DLD1 (cell line): ENCODE measurements around the gene COL9A2.
"Not testable (repeated sequence)": the region's sequence is repeated elsewhere in the genome, so short reads cannot be mapped to it uniquely, and the experiment has no call there.

Source experiments
- in situ Hi-C: cut with HindIII; loops from 2 replicates; pipeline ENCODE4 v1.10.0; 2017; ENCODE audit warnings: low sequenced_read_pairs

The COL9A2 gene

GRCh38 chr1:40316595-40317393, at the start of gene COL9A2:
TSS of gene COL9A2 (minus strand) at chr1:40317286. CDS start at chr1:40317197, 89 bp downstream.
- in situ Hi-C loops = no loop called here

- in situ Hi-C loops = no loop called here
These were observed 46.6 kb upstream of the COL9A2 start for GRCh38 chr1:40363721-40364120.

GRCh38 chr1:40362699-40363098, 45.6 kb upstream of the COL9A2 start:
- in situ Hi-C loops = no loop called here

DNA sequence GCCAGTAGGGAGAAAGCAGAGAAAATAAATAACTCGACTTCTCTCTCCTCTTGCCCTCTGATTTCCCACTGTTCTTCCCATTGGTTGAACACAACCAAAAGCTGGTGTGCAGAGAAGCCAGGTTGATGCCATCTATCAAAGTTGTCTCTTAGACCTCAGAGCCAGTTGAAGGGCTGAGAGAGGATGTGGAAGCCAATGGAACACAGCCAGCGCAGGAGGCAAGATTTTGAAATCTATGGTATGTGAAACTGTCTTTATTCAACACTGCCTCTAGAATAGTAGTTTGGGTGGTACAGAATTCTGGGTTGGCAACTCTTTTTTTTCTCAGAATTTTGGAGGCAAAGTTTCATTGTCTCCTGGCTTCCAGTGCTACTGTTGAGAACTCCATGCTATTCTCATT, 45.1 kb upstream of the COL9A2 start:
- in situ Hi-C loops = no loop called here

DNA sequence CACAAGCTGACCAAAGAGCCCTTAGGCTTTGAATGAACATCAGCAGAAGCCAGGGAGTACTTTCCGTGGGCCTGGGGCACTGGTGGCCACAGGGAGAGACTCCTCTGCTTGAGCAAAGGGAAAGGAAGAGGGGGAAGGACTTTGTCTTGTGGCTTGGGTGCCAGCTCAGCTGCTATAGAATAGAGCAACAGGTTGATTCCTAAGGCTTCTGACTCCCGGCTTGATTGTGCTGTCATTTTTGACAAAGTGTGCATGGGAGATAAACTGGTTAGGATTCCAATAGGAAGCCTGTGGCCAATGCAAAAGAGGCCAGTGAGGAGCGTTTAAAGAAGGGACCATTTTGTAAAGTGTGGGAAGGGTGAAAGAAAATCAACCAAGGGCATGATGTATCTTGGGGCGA, 44.6 kb upstream of the COL9A2 start:
- in situ Hi-C loops = no loop called here

DNA sequence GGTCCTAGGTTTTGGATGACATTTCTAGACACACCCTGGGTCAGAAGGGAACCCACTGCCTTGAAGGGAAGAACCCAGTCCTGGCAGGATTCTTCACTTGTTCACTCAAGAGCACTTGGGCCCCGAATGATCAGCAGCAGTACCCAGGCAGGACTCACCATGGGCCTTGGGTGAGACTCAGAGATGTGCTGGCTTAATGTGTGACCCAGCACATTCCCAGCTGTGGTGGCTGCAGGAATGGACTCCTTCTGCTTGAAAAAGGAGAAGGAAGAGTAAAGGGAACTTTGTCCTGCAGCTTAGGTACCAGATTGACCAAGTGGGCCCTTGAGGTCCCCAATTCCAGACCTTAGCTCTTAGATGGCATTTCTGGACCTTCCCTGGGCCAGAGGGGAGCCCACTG, 44.1 kb upstream of the COL9A2 start:
- in situ Hi-C loops = no loop called here

DNA sequence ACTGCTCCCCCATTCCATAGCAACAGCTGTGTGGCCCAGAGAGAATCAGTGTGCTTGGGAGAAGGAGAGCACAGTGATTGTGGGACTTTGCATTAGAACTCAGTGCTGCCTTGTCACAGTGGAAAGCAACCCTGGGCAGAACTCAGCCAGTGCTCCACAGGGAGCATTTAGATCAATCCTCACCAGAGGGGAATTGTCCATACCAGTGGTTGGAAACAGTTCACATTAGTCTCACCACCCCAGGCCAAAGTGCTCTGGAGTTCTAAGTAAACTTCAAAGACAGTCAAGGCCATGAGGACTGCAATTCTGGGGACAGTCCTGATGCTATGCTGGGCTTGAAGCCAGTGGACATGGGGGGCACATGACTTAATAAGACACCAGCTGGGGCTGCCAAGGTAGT, 43.5 kb upstream of the COL9A2 start:
- in situ Hi-C loops = no loop called here

- in situ Hi-C loops = no loop called here
These were observed 40.5 kb upstream of the COL9A2 start for GRCh38 chr1:40357625-40358024.

GRCh38 chr1:40353082-40353481, 36.0 kb upstream of the COL9A2 start:
- in situ Hi-C loops = no loop called here

- in situ Hi-C loops = no loop called here
These were observed 35.0 kb upstream of the COL9A2 start for GRCh38 chr1:40352126-40352525.

- in situ Hi-C loops = no loop called here
These were observed 34.0 kb upstream of the COL9A2 start for GRCh38 chr1:40351124-40351523.

- in situ Hi-C loops = no loop called here
These were observed 33.3 kb upstream of the COL9A2 start for GRCh38 chr1:40350391-40350790.

GRCh38 chr1:40344597-40344996, 27.5 kb upstream of the COL9A2 start:
- in situ Hi-C loops = no loop called here

DNA sequence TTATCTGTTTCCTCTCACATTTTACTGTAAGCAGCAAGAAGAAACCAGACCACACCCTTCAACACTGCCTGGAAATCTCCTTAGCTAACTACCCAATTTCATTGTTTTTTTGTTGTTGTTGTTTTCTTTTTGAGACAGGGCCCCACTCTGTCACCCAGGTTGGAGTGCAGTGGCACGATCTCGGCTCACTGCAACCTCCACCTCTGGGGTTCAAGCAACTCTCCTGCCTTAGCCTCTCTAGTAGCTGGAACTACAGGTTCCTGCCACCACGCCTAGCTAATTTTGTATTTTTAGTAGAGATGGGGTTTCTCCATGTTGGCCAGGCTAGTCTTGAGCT, 25.3 kb upstream of the COL9A2 start:
- in situ Hi-C loops = not testable (repeated sequence)

DNA sequence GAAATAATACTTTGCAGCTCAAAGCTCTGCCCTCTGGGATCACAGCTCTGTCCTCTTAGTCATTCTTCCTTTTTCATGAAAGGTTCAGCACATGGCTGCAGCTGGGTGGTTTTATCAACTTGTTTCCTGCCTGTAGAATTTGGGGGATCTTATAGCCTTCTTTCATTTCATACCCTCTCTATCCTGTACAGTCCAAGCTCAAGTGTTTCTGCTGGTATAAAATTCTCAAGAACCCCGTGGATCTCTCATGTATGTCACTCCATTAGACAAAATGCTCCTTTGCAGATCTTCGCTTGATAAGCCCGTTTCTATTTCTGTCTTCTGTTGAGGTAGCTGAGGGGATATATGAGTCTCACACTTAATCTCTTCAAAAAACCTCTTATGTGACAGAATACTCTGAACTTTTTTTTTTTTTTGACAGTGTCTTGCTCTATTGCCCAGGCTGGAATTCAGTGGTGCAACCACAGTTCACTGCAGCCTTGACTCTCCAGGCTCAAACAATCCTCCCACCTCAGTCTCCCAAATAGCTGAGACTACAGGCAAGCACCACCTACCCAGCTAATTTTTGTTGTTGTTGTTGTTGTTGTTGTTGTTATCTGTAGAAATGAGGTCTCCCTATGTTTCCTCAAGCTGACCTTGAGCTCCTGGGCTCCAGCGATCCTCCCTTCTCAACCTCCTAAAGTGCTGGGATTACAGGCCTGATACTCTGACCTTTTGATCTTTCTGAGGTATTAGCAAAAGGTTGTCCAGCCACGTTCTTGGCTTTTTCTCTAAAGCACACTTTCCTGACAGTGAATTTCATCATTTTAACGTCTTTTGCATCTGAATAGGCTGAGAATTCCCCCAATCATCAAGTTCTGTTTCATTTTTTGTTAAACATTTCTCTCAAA, 24.6 kb upstream of the COL9A2 start:
- in situ Hi-C loops = no loop called here

DNA sequence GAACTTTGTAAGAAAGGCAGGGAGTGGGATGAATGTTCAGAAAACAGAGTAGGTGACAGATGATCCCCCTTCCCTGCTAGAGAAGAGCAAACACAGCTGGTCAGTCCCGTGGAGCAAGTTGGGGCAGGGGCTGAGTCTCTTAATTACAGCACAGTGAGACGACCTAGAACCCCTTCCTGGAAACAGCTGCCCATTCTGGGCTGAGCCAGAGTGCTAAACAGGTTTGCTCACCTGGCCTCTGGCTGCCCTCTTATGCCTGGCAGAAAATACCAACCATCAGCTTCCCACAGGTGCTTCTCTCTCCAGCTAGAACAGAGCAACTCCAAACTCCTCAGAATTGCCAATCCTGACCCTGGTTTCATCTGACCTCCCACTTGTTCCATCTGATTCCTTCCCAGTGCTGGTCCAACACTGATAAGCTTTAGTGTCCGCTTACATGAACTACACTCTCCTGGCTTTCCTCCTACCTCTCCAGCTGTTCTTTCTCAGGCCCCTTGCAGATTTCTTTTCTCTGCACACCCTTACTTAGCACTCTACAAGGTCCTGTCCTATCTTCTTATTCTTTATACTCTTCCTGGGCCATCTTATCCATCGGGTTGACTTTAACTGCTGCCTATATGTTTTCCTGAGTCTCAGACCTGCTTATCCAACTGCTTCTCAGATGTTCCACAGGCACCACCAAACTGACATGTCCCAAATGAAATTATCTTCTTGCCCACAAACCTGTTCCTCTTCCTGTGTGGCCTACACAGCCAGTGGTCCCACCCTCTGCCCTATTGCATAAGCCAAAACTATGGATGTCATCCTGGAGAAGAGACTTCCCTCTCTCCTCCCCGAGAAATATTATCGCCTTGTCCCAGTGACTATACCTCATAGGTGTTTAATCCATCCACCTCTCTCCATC, 22.6 kb upstream of the COL9A2 start:
- in situ Hi-C loops = no loop called here

GRCh38 chr1:40338745-40339419, 21.8 kb upstream of the COL9A2 start:
- in situ Hi-C loops = no loop called here

DNA sequence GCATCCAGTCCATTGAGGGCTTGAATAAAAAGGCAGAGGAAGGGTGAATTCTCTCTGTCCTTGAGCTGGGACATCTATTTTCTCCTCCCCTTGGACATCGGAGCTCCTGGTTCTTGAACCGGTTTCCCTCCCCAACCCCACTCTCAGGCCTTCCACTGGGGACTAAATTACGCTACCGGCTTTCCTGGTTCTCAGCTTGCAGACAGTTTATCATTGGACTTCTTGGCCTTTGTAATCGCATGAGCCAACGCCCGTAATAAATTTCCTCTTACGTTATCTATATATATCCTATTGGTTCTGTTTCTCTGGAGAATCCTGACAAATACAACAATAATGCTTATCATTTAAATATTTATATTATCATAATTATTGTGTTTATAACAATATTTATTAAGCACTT, 20.4 kb upstream of the COL9A2 start:
- in situ Hi-C loops = no loop called here

DNA sequence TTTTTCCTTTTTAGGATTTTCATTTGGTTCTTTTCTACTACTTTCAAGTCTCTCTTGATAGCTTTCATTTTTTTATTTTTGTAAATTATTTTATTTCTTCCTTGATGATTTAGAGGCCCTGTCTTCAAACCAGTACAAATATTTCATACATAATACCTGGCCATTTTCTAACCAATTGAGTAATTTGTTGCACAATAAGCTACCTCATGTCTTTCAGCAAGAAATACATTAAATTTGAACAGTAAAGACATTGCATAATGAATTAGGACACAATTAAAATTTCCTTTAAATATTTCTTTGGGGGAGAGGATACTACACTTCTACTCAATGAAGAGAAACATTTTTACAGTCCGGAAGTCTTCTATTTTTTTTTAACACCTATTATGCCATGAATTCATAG, 15.6 kb upstream of the COL9A2 start:
- in situ Hi-C loops = no loop called here

GRCh38 chr1:40331403-40331802, 14.3 kb upstream of the COL9A2 start:
- in situ Hi-C loops = not testable (repeated sequence)
